GM10266 (cell line): Measurements from ENCODE around the gene SLC35D3.
"Not testable (repeated sequence)": the region's sequence is repeated elsewhere in the genome, so short reads cannot be mapped to it uniquely, and the experiment has no call there.

Experiments
- DNase-seq: peaks from one replicate; pipeline ENCODE4 v3.0.0; 2012; ENCODE audit errors: extremely low spot score
- CTCF ChIP-seq: IDR thresholded peaks from 2 replicates; pipeline ENCODE4 v1.5.1; 2012; ENCODE audit warnings: mild to moderate bottlenecking, low read depth; ENCODE audit not compliant: control insufficient read depth, insufficient read depth; ENCODE audit errors: missing control alignments

The SLC35D3 gene

GRCh38 chr6:136967876-136968752, 46.0 kb downstream of the SLC35D3 start:
- TF ChIP-seq CTCF, result peak; percentile 88
- peak; percentile 84 for DNase-seq

DNA sequence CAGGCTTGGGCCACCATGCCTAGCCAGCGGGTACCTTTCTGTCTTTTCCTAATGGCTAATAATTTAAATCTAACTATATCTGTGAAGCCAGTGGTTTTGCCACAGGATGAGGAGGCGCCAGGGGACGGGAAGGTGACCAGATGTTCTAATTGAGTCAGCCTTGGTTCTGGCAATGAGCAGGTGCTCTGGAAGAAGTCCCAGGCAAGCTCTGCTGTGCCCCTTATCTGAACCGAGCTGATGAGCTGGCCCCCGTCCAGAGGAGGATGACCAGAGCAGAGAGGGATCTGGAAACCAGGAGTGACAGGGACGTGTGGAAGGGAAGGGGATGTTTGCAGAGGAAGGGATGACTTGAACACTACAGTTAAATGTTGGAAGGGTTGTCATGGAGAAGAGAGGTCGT, 46.7 kb downstream of the SLC35D3 start:
- TF ChIP-seq CTCF, result no peak
- DNase-seq, result no peak

DNA sequence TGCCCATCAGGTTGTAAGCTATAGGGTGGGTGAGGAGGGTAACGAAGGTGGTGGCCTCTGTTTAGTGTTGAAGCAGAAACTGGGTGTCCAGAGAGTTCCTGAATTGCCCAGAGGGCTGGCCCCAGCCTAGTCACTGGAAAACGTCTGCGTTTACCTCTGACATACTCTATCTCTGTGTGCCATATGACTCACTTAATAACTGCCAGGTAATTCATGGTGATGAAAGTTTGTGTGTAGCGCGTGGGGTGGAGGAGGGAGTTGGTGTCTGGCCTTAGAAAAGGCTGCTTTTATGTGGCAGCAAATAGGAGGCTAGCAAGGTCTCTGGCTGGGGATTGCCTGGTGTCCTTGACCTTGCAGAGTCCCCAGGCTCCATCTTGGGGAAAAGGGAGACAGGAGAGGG, 47.3 kb downstream of the SLC35D3 start:
- TF ChIP-seq CTCF, result no peak
- DNase-seq, result no peak

GRCh38 chr6:136969930-136970329, 47.8 kb downstream of the SLC35D3 start:
- no peak for TF ChIP-seq CTCF
- no peak for DNase-seq

GRCh38 chr6:136971609-136972008, 49.5 kb downstream of the SLC35D3 start:
- no peak for TF ChIP-seq CTCF
- no peak for DNase-seq

DNA sequence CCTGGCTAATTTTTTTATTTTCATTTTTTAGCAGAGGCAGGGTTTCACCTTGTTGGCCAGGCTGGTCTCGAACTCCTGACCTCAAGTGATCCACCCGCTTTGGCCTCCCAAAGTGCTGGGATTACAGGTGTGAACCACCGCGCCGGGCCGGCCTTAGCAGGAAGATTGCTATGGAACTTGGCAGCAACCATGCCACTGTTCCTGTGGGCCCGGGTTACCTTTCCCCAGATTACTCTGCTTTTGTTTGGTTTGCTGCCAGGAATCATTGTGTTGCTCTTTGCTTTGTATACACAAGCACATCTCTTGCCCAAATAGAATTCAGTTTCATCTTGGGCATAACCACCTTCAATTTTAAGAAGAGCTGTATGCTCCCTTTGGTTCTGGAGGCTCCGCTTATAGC, 51.7 kb downstream of the SLC35D3 start:
- not testable (repeated sequence) for DNase-seq
